Lung (tissue), 12 donors: ENCODE data around the gene EIF5AL1. TPM values are rescaled to one million over a fixed set of nuclear protein-coding genes. Genes with fewer than 3 reads are reported as not detected.

Experiments
- ATAC-seq: fragments of 200-7000 bp; cut with Tn5 transposase; one replicate; pipeline ENCODE4 v1.9.1; 2020; ENCODE audit warnings: moderate number of reproducible peaks; ENCODE audit not compliant: insufficient read depth, low FRiP score
- DNase-seq, 3 donors: peaks; one replicate each; pipeline ENCODE4 v3.0.0-alpha.2; 2013 to 2017
- H3K27ac ChIP-seq, 2 donors: one replicate each; pipeline ENCODE4 v1.5.1; 2013; ENCODE audit warnings: mild to moderate bottlenecking in 2 of 2, moderate library complexity in 2 of 2, control low read depth in 1 of 2, inconsistent platforms in 1 of 2, low read depth in 1 of 2, low read length in 1 of 2
- H3K27me3 ChIP-seq, 3 donors: one replicate each; pipeline ENCODE4 v1.5.1; 2013; ENCODE audit warnings: low read length in 2 of 3; ENCODE audit not compliant: control insufficient read depth in 3 of 3, insufficient read depth in 3 of 3
- H3K36me3 ChIP-seq, 4 donors: one replicate each; pipeline ENCODE4 v1.5.1; 2013; ENCODE audit warnings: low read length in 4 of 4, mild to moderate bottlenecking in 1 of 4, moderate library complexity in 1 of 4; ENCODE audit not compliant: control insufficient read depth in 4 of 4, insufficient read depth in 4 of 4
- H3K4me1 ChIP-seq, 5 donors: one replicate each; pipeline ENCODE4 v1.5.1; 2013; ENCODE audit warnings: low read length in 5 of 5, mild to moderate bottlenecking in 2 of 5, moderate library complexity in 1 of 5; ENCODE audit not compliant: control insufficient read depth in 5 of 5, insufficient read depth in 5 of 5
- H3K4me3 ChIP-seq: one replicate; pipeline ENCODE4 v1.5.1; 2013; ENCODE audit warnings: mild to moderate bottlenecking, control low read depth, moderate library complexity
- H3K9ac ChIP-seq, 2 donors: one replicate each; pipeline ENCODE4 v1.5.1; 2013; ENCODE audit warnings: low read length in 2 of 2, control low read depth in 1 of 2; ENCODE audit not compliant: insufficient read depth in 1 of 2
- H3K9me3 ChIP-seq, 4 donors: one replicate each; pipeline ENCODE4 v1.5.1; 2013; ENCODE audit warnings: low read length in 3 of 4, mild to moderate bottlenecking in 1 of 4, moderate library complexity in 1 of 4; ENCODE audit not compliant: control insufficient read depth in 4 of 4, insufficient read depth in 3 of 4
- WGBS, 2 donors: extraction: QIAGEN DNeasy Blood & Tissue Kit; methylation state at CpG; one replicate each; pipeline ENCODE4 v1.1.7; 2013; 5-methylcytosine and 5-hydroxymethylcytosine counted together
- polyA plus RNA-seq, 2 donors: library from polyadenylated mRNA; stranded (reverse); fragments of 200-250 nt; gene quantifications; one replicate each; pipeline ENCODE4 v1.2.1, GENCODE V29; 2013
- total RNA-seq, 2 donors: library from RNA; depleted of rRNA in 1 of 2; stranded (reverse); fragments of >200 nt in 1 of 2; gene quantifications; one replicate each; pipeline ENCODE4 v1.2.1, GENCODE V29; 2014 to 2021
- TF ChIP-seq, protein P1 (sequence below): IDR thresholded peaks from 2 replicates; pipeline ENCODE4 v1.5.1; 2012; ENCODE audit warnings: mild to moderate bottlenecking; ENCODE audit errors: control extremely low read depth, extremely low read depth
- donor health status: control.
- donor health status: control.
- donor health status: Bipolar disorder and iron deficiency.
- donor health status: healthy.
- donor health status: DM: yes; HTN: yes; CAD: no.

Gene EIF5AL1
- total and polyA plus RNA-seq, 4 donors: 0.14 to 0.88 (median 0.69) TPM

DNA sequence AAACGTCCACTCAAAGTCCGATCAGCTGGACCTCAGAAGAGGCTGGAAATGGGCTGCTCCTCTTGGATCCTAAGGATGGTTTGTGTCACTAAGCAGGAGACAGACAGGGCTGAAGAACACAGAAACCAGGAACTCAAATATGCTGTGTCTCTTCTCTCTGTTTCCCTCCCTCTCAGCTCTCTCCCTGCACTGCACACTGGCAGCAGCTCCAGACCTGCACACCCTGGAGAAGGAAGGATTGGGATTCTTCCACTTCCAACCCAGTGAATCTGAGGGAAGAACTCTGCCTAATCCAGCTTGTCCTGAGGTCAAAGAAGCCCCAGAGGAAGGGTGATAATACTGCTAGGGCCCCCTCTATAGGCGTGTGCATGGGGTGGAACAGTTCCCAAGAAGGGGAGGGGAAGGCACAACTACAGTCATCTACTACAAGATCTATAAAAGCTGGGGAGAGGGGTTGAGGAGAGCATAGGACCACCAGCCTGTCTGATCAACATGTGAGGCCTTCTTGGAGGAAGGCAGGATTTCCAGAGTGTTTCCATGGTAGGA lies 44.2 kb upstream of the EIF5AL1 start:
- peaks cover 0 to 3% (median 0%) of the 10 kb centered on the region in 5 donors for H3K4me1 ChIP-seq
- TF ChIP-seq, protein P1, sequence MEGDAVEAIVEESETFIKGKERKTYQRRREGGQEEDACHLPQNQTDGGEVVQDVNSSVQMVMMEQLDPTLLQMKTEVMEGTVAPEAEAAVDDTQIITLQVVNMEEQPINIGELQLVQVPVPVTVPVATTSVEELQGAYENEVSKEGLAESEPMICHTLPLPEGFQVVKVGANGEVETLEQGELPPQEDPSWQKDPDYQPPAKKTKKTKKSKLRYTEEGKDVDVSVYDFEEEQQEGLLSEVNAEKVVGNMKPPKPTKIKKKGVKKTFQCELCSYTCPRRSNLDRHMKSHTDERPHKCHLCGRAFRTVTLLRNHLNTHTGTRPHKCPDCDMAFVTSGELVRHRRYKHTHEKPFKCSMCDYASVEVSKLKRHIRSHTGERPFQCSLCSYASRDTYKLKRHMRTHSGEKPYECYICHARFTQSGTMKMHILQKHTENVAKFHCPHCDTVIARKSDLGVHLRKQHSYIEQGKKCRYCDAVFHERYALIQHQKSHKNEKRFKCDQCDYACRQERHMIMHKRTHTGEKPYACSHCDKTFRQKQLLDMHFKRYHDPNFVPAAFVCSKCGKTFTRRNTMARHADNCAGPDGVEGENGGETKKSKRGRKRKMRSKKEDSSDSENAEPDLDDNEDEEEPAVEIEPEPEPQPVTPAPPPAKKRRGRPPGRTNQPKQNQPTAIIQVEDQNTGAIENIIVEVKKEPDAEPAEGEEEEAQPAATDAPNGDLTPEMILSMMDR: no peak
- no peaks in the 10 kb centered on the region for H3K36me3 ChIP-seq
- H3K9me3 ChIP-seq: no peaks in the 10 kb centered on the region
- DNase-seq: no peak
- no peak overlapping the region for H3K4me3 ChIP-seq
- peak overlapping the region in 1 of 2 donors; percentile 35 for H3K27ac ChIP-seq
- H3K9ac ChIP-seq: no peak overlapping the region
- WGBS, 2 donors: 64 to 65% methylated on average over 3 of the region's 3 CpGs
- no peak for ATAC-seq
- H3K27me3 ChIP-seq: no peaks in the 10 kb centered on the region

DNA sequence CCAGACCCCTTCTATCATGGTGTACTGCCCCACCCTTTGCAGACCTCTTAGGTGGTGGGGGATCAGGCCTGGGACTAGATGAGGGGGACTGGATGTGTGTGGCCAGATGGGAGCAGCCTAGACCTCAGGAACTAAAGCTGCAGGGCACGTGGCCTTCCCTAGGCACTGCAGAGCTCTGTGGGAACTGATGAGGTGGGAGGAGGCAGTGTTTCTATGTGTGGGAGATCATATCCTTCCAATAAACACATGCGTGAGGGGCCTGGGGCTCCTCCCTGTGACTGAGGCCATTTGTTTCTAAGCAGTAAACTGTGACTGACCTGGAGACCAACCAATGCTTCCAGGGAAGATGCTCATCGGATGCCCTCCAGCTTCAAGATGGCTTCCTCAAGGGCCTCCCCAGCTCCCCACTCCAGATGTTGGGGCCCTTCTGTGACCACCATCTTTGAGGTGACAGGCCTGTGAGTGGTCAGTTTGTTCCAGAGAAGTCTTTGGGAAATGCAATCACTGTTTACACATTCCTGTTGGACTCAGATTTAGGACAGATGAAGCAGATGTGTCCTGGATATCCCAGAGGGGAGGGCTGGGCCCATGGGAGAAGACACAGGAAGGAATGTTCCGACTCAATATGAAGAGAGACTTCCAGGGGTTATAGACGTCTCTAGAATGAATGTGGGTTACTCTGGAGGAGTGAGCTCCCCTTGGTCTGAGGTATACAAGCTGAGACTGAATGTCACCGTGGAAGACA lies 43.3 kb upstream of the EIF5AL1 start:
- no peak overlapping the region for H3K27ac ChIP-seq
- 76 to 92% methylated on average over 6 of the region's 6 CpGs for WGBS, 2 donors

GRCh38 chr10:79470096-79470495 lies 42.2 kb upstream of the EIF5AL1 start:
- no peaks in the 10 kb centered on the region for H3K36me3 ChIP-seq
- no peak overlapping the region for H3K9ac ChIP-seq
- TF ChIP-seq, protein P1: no peak
- 93 to 96% methylated on average over 8 of the region's 8 CpGs for WGBS, 2 donors
- H3K27ac ChIP-seq: no peak overlapping the region
- ATAC-seq (no peak), DNase-seq (no peak)
- no peaks in the 10 kb centered on the region for H3K27me3 ChIP-seq
- no peak overlapping the region for H3K4me3 ChIP-seq
- H3K9me3 ChIP-seq: no peaks in the 10 kb centered on the region
- H3K4me1 ChIP-seq: no peaks in the 10 kb centered on the region

More for the DNA sequence above, 43.3 kb upstream of the EIF5AL1 start:
- TF ChIP-seq, protein P1: no peak
- H3K27me3 ChIP-seq: no peaks in the 10 kb centered on the region
- peaks cover 0 to under 1% (median 0%) of the 10 kb centered on the region in 5 donors for H3K4me1 ChIP-seq
- ATAC-seq (no peak), DNase-seq (no peak)
- H3K4me3 ChIP-seq: no peak overlapping the region
- H3K9me3 ChIP-seq: no peaks in the 10 kb centered on the region
- H3K36me3 ChIP-seq: no peaks in the 10 kb centered on the region
- H3K9ac ChIP-seq: no peak overlapping the region
